Epithelial cell of proximal tubule (primary cell): ENCODE results near the gene PTGR2. TPM values are rescaled to one million over a fixed set of nuclear protein-coding genes. Genes with fewer than 3 reads are reported as not detected.
"Not testable (repeated sequence)": the region's sequence is repeated elsewhere in the genome, so short reads cannot be mapped to it uniquely, and the experiment has no call there.

Experiments used
- DNase-seq: peaks from one replicate; pipeline ENCODE4 v3.0.0-alpha.2; 2011; ENCODE audit warnings: low read depth
- H3K4me3 ChIP-seq: 2 replicates; pipeline ENCODE4 v1.5.1; 2011; ENCODE audit warnings: low read depth, mild to moderate bottlenecking, low read length
- total RNA-seq: library from RNA; depleted of rRNA; stranded (reverse); fragments of >200 nt; gene quantifications from 2 replicates; pipeline ENCODE4 v1.2.3, GENCODE V29; 2015
- TF ChIP-seq, protein P1 (sequence below): conservative IDR thresholded peaks from 2 replicates; pipeline ENCODE4 v1.5.1; 2012; ENCODE audit warnings: low read depth, mild to moderate bottlenecking, low read length

Gene PTGR2
- total RNA-seq, 1 donor from 2014 or later: 4.8 TPM

DNA sequence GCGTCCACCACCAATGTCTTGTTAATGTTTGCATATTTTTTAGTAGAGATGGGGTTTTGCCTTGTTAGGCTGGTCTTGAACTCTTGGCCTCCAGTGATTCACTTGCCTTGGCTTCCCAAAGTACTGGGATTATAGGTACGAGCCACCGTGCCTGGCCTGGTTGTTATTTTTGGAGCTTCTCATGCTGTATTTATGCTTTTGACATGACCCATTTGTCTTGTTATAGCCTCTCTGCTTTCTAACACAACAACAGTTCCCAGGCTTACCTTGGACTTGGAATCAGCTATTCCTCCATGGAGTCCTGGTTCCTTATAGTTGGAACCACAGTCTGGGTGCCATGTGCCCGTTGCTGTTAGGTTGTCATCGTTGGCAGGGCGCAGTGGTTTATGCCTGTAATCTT is 64.7 kb downstream of the PTGR2 start:
- TF ChIP-seq, protein P1, sequence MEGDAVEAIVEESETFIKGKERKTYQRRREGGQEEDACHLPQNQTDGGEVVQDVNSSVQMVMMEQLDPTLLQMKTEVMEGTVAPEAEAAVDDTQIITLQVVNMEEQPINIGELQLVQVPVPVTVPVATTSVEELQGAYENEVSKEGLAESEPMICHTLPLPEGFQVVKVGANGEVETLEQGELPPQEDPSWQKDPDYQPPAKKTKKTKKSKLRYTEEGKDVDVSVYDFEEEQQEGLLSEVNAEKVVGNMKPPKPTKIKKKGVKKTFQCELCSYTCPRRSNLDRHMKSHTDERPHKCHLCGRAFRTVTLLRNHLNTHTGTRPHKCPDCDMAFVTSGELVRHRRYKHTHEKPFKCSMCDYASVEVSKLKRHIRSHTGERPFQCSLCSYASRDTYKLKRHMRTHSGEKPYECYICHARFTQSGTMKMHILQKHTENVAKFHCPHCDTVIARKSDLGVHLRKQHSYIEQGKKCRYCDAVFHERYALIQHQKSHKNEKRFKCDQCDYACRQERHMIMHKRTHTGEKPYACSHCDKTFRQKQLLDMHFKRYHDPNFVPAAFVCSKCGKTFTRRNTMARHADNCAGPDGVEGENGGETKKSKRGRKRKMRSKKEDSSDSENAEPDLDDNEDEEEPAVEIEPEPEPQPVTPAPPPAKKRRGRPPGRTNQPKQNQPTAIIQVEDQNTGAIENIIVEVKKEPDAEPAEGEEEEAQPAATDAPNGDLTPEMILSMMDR: no peak
- no peak for DNase-seq
- no peak overlapping the region for H3K4me3 ChIP-seq

DNA sequence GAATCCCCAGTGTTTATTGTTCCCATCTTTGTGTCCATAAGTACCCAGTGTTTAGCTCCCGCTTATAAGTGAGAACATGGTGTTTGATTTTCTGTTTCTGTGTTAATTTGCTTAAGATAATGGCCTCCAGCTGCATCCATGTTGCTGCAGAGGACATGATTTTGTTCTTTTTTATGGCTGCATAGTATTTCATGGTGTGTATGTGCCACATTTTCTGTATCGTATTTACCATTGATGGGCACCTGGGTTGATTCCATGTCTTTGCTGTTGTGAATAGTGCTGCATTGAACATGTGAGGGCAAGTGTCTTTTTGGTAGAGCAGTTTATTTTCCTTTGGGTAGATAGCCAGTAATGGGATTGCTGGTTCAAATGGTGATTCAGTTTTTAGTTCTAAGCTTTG is 67.8 kb downstream of the PTGR2 start:
- not testable (repeated sequence) for H3K4me3 ChIP-seq, DNase-seq

DNA sequence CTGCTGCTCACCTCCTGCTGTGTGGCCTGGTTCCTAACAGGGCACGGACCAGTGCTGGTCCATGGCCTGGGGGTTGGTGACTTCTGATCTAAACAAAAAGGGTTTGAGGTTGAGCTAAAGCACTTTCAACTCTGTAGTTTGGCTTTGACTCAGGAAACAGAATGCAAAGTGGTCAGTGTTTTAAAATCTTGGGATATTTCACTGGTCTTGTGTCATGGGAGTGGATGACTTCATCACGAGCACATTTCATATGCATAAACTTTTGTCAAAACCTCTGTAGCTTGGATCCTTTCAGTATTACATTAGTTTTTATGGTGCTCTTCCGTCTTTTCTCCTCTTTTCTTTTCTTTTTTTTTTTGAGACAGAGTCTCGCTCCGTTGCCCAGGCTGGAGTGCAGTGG is 72.7 kb downstream of the PTGR2 start:
- no peak for DNase-seq
- TF ChIP-seq, protein P1: no peak
- no peak overlapping the region for H3K4me3 ChIP-seq

Other genes starting within 250 kb of the PTGR2 start
- gene ACOT6, start 239.3 kb upstream of the PTGR2 start, total RNA-seq: 0.07 TPM in 1 of 2 replicates, not detected in the other
- gene DNAL1, start 206.8 kb upstream of the PTGR2 start, total RNA-seq: 2.6 and 3.7 TPM in 2 replicates
- gene PNMA1, start 137.4 kb upstream of the PTGR2 start, total RNA-seq: 22.9 and 23.6 TPM in 2 replicates
- 43.8 and 52.9 TPM in 2 replicates for gene ZNF410, start 35.0 kb downstream of the PTGR2 start, total RNA-seq
- gene FAM161B, start 98.3 kb downstream of the PTGR2 start, total RNA-seq: 1.7 and 2.7 TPM in 2 replicates
- 27.3 and 38.1 TPM in 2 replicates for gene COQ6, start 98.5 kb downstream of the PTGR2 start, total RNA-seq
- 2.7 and 4.8 TPM in 2 replicates for gene ENTPD5, start 167.5 kb downstream of the PTGR2 start, total RNA-seq
- 1.2 and 3.8 TPM in 2 replicates for gene BBOF1, start 167.5 kb downstream of the PTGR2 start, total RNA-seq
- 3.5 and 7.9 TPM in 2 replicates for gene ALDH6A1, start 232.6 kb downstream of the PTGR2 start, total RNA-seq
- 4.6 and 7.2 TPM in 2 replicates for gene LIN52, start 233.1 kb downstream of the PTGR2 start, total RNA-seq